ENCODE results near the gene KDELR1. TPM values are rescaled to one million over a fixed set of nuclear protein-coding genes. Genes with fewer than 3 reads are reported as not detected.

The KDELR1 gene
- polyA plus RNA-seq, 1 experiment, result 168 TPM

GRCh38 chr19:48405010-48405659 is 13.8 kb upstream of the KDELR1 start:
- POLR2A ChIA-PET, result no interaction called here
- Histone ChIP-seq H3K27me3 (ENCODE audit: control insufficient read depth, insufficient read depth, low read length) (no peaks in the 10 kb centered on the region), H3K9me3 (ENCODE audit: control insufficient read depth, insufficient read depth, low read length) (no peaks in the 10 kb centered on the region; the same call in none of the 2 replicates), H3K27ac (ENCODE audit: low read depth, low read length) (no peak overlapping the region), H3K4me3 (ENCODE audit: low read depth, low read length) (no peak overlapping the region)
- TF ChIP-seq CTCF (IDR thresholded peaks at IDR 0.05; ENCODE audit: low read depth, low read length), result no peak
- CTCF ChIA-PET, result interaction anchor here (1.4 to 5.4 kb wide), 3 partner anchors 14 to 40 kb away, joined by 9 to 42 read pairs (median 9); partner anchors contain the start of gene KDELR1
- DNase-seq (ENCODE audit: low read depth, low spot score), result no peak

- DNase-seq (ENCODE audit: low read depth, low spot score), result no peak
- Histone ChIP-seq H3K4me3 (ENCODE audit: low read depth, low read length) (no peak overlapping the region), H3K9me3 (ENCODE audit: control insufficient read depth, insufficient read depth, low read length) (peaks cover 5% of the 10 kb centered on the region), H3K27ac (ENCODE audit: low read depth, low read length) (no peak overlapping the region), H3K27me3 (ENCODE audit: control insufficient read depth, insufficient read depth, low read length) (no peaks in the 10 kb centered on the region)
- ChIA-PET POLR2A (no interaction called here), CTCF (interaction anchor here (0.6 to 5.4 kb wide), 3 partner anchors 13 to 41 kb away, joined by 3 to 42 read pairs (median 9); partner anchors contain the start of gene KDELR1)
- TF ChIP-seq CTCF (IDR thresholded peaks at IDR 0.05; ENCODE audit: low read depth, low read length), result no peak
These were observed 12.3 kb upstream of the KDELR1 start for GRCh38 chr19:48403606-48404005.

- DNase-seq (ENCODE audit: low read depth, low spot score), result no peak
- TF ChIP-seq CTCF (IDR thresholded peaks at IDR 0.05; ENCODE audit: low read depth, low read length), result no peak
- Histone ChIP-seq H3K27me3 (ENCODE audit: control insufficient read depth, insufficient read depth, low read length) (peaks cover 15% of the 10 kb centered on the region), H3K4me3 (ENCODE audit: low read depth, low read length) (no peak overlapping the region), H3K9me3 (ENCODE audit: control insufficient read depth, insufficient read depth, low read length) (peaks cover 5% of the 10 kb centered on the region), H3K27ac (ENCODE audit: low read depth, low read length) (no peak overlapping the region)
- ChIA-PET CTCF (interaction anchor here (5.4 kb wide), 1 partner anchor 10 kb away, joined by 42 read pairs; the partner anchor contains the start of gene KDELR1), POLR2A (no interaction called here)
These were observed 9.9 kb upstream of the KDELR1 start for GRCh38 chr19:48401287-48401686.

GRCh38 chr19:48400018-48400742 is 8.8 kb upstream of the KDELR1 start:
- POLR2A ChIA-PET, result interaction anchor here (0.7 to 1.4 kb wide), 2 partner anchors 9 to 10 kb away, joined by 3 to 9 read pairs; partner anchors contain the start of gene KDELR1
- Histone ChIP-seq H3K4me3 (ENCODE audit: low read depth, low read length) (peak overlapping the region; percentile 1; the same call in 1 of the 2 replicates), H3K27ac (ENCODE audit: low read depth, low read length) (peak overlapping the region; percentile 25), H3K9me3 (ENCODE audit: control insufficient read depth, insufficient read depth, low read length) (peaks cover 5% of the 10 kb centered on the region; the same call in 1 of the 2 replicates), H3K27me3 (ENCODE audit: control insufficient read depth, insufficient read depth, low read length) (peaks cover 26% of the 10 kb centered on the region)
- no peak for DNase-seq (ENCODE audit: low read depth, low spot score)
- no peak for TF ChIP-seq CTCF (IDR thresholded peaks at IDR 0.05; ENCODE audit: low read depth, low read length)
- CTCF ChIA-PET, result interaction anchor here (5.4 kb wide), 1 partner anchor 9 kb away, joined by 42 read pairs; the partner anchor contains the start of gene KDELR1
